ENCODE data around the gene MYCBPAP. TPM values are rescaled to one million over a fixed set of nuclear protein-coding genes. Genes with fewer than 3 reads are reported as not detected.

MYCBPAP gene
- total RNA-seq, 4 donors from 2014 or later, result 0.38 to 2.3 (median 0.54) TPM

DNA sequence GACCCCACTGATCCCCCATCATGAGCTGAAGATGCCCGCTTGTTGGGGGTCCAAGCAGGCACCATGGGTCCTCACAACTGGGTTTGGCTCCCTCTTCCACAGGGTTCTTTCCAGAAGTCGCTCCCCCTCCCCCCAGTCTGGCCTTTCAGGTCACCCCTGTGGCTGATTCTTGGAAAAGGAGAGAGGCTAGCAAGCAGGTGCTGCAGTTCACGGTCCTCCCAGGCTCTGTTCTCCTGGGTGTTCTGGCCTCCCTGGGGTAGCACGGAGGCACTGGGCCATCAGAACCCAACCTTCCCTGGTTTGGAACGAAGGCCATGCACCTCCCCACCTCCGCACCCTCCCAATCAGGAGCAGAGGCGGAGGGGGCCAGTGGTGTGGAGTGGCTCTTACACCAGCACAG is 71.2 kb downstream of the MYCBPAP start:
- H3K4me3 ChIP-seq (ENCODE audit: low read depth, poor library complexity, severe bottlenecking), result no peak overlapping the region
- intact Hi-C loops (cut with DNase I; ENCODE audit: low total_unique reads), result no loop called here
- no peak for TF ChIP-seq POLR2A (IDR thresholded peaks at IDR 0.05)
- TF ChIP-seq CTCF (IDR thresholded peaks at IDR 0.05), result no peak
- WGBS, 2 donors, result 90 to 93% methylated on average over 6 to 7 of the region's 7 CpGs
- DNase-seq (ENCODE audit: low spot score in 2 of 2), result no peak

DNA sequence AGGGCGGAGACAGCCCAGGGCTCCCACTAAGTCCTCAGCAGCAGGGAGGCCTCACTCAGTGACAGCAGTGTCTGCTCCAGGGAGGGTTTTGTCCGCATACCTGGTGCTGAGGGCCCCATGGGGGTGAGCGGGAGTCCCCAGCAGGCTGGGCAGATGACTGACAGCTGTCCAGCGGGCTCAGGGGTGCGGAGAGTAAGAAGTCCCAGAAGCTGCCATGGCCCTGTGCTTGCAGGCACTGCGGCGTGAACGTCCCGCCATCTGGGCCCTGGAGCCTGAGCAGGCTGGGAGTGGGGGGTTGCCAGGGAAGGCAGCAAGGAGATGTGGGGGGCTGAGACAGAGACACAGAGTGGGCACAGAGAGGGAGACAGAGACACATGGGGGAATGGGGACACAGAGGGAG is 72.4 kb downstream of the MYCBPAP start:
- no peak for TF ChIP-seq CTCF (IDR thresholded peaks at IDR 0.05)
- no peak for TF ChIP-seq POLR2A (IDR thresholded peaks at IDR 0.05)
- DNase-seq (ENCODE audit: low spot score in 2 of 2), result no peak
- 93 to 98% methylated on average over 7 to 9 of the region's 9 CpGs for WGBS, 2 donors
- intact Hi-C loops (cut with DNase I; ENCODE audit: low total_unique reads), result no loop called here
- H3K4me3 ChIP-seq (ENCODE audit: low read depth, poor library complexity, severe bottlenecking), result no peak overlapping the region

Other genes starting within 250 kb of the MYCBPAP start
- 1 to 10 TPM in 1 of 4 donors, not detected in 3; 3.1 TPM for gene TMEM92, start 234.0 kb upstream of the MYCBPAP start, total RNA-seq
- gene XYLT2, start 162.3 kb upstream of the MYCBPAP start, total RNA-seq, result 10 to 100 TPM; 23.5 to 41.3 (median 34.6) TPM
- gene MRPL27, start 135.3 kb upstream of the MYCBPAP start, total RNA-seq, result 10 to 100 TPM; 52.1 to 56.0 (median 53.3) TPM
- gene EME1, start 135.2 kb upstream of the MYCBPAP start, total RNA-seq, result 1 to 10 TPM in 1 of 4 donors, under 1 TPM in 3; 0.27 to 1.3 (median 0.38) TPM
- gene LRRC59, start 110.9 kb upstream of the MYCBPAP start, total RNA-seq, result 10 to 100 TPM; 11.6 to 29.3 (median 24.2) TPM
- 100 to 1,000 TPM in 1 of 4 donors, 10 to 100 TPM in 3; 40.8 to 121 (median 64.3) TPM for gene ACSF2, start 82.2 kb upstream of the MYCBPAP start, total RNA-seq
- 1 to 10 TPM; 3.2 to 8.2 (median 7.2) TPM for gene CHAD, start 39.6 kb upstream of the MYCBPAP start, total RNA-seq
- gene RSAD1, start 29.6 kb upstream of the MYCBPAP start, total RNA-seq, result 10 to 100 TPM; 21.5 to 40.5 (median 26.5) TPM
- gene EPN3, start 24.3 kb downstream of the MYCBPAP start, total RNA-seq, result 100 to 1,000 TPM in 3 of 4 donors, 10 to 100 TPM in 1; 99.2 to 174 (median 115) TPM
- gene SPATA20, start 38.7 kb downstream of the MYCBPAP start, total RNA-seq, result 10 to 100 TPM; 27.6 to 56.0 (median 40.6) TPM
- 1 to 10 TPM; 1.3 to 3.1 (median 1.8) TPM for gene CACNA1G, start 52.3 kb downstream of the MYCBPAP start, total RNA-seq
- 10 to 100 TPM; 25.8 to 47.5 (median 35.2) TPM for gene ABCC3, start 126.4 kb downstream of the MYCBPAP start, total RNA-seq
- gene ANKRD40, start 199.5 kb downstream of the MYCBPAP start, total RNA-seq, result 10 to 100 TPM; 22.4 to 31.1 (median 22.7) TPM
- 10 to 100 TPM; 31.6 to 70.2 (median 51.6) TPM for gene LUC7L3, start 211.2 kb downstream of the MYCBPAP start, total RNA-seq

Measured in lower leg skin (tissue), 4 donors.